CD4-positive, alpha-beta T cell (primary cell): Measurements from ENCODE around the gene GRIN2A. TPM values are rescaled to one million over a fixed set of nuclear protein-coding genes. Genes with fewer than 3 reads are reported as not detected.

Source experiments
- ATAC-seq: fragments of 200-7000 bp; cut with Tn5 transposase; one replicate; pipeline ENCODE4 v1.10.0; 2022; ENCODE audit warnings: mild to moderate bottlenecking; ENCODE audit not compliant: poor library complexity
- CTCF ChIA-PET: fragments of 350-600 bp; sonication (Branson Sonifier 250); formaldehyde crosslinking; loops from one replicate; lab custom pipeline; 2021; ENCODE audit warnings: antibody characterized with exemption, inconsistent platforms; lab: Charles Lee
- POLR2A ChIA-PET: fragments of 350-600 bp; sonication (Branson Sonifier 250); formaldehyde crosslinking; loops from one replicate; lab custom pipeline; 2021; ENCODE audit warnings: antibody characterized with exemption, inconsistent platforms; lab: Charles Lee
- DNase-seq, 14 experiments: peaks; one replicate each; pipeline ENCODE4 v3.0.0-alpha.2; 2013 to 2020; ENCODE audit warnings: mixed read lengths in 2 of 14
- H3K27ac ChIP-seq, 2 donors: one replicate each; pipeline versions ENCODE4 v1.5.1 to v1.7.0; 2013; ENCODE audit warnings: low read length in 2 of 2, low read depth in 1 of 2, mild to moderate bottlenecking in 1 of 2
- H3K27me3 ChIP-seq, 2 experiments: 1 replicate in 1 of 2; 2 replicates in 1 of 2; pipeline versions ENCODE4 v1.6.1 to v1.7.0; 2013; ENCODE audit warnings: low read length in 2 of 2, control low read depth in 1 of 2, mild to moderate bottlenecking in 1 of 2, moderate library complexity in 1 of 2; ENCODE audit not compliant: insufficient read depth in 2 of 2, control insufficient read depth in 1 of 2
- H3K36me3 ChIP-seq: one replicate; pipeline ENCODE4 v1.6.1; 2013; ENCODE audit warnings: low read length, control low read depth; ENCODE audit not compliant: insufficient read depth
- H3K4me1 ChIP-seq: one replicate; pipeline ENCODE4 v1.6.1; 2013; ENCODE audit warnings: low read length, control low read depth; ENCODE audit not compliant: insufficient read depth
- H3K4me3 ChIP-seq: one replicate; pipeline ENCODE4 v1.5.1; 2013; ENCODE audit warnings: mild to moderate bottlenecking, low read length, moderate library complexity
- H3K9me3 ChIP-seq, 2 experiments: 1 replicate in 1 of 2; 2 replicates in 1 of 2; pipeline versions ENCODE4 v1.6.1 to v1.7.0; 2013; ENCODE audit warnings: low read length in 2 of 2, mild to moderate bottlenecking in 2 of 2, control low read depth in 1 of 2, moderate library complexity in 1 of 2; ENCODE audit not compliant: control insufficient read depth in 1 of 2, insufficient read depth in 1 of 2
- H3K27ac Mint-ChIP-seq: one replicate; pipeline ENCODE4 v1.8.0; 2020; ENCODE audit warnings: mixed read lengths
- H3K27me3 Mint-ChIP-seq: one replicate; pipeline ENCODE4 v1.8.0; 2021; ENCODE audit warnings: mixed read lengths
- H3K36me3 Mint-ChIP-seq: one replicate; pipeline ENCODE4 v1.8.0; 2021; ENCODE audit warnings: low read depth, mixed read lengths
- H3K4me1 Mint-ChIP-seq: one replicate; pipeline ENCODE4 v1.8.0; 2021; ENCODE audit warnings: low read depth, mixed read lengths
- H3K4me3 Mint-ChIP-seq: one replicate; pipeline ENCODE4 v1.8.0; 2020; ENCODE audit warnings: mild to moderate bottlenecking, mixed read lengths
- H3K9me3 Mint-ChIP-seq: one replicate; pipeline ENCODE4 v1.8.0; 2020; ENCODE audit warnings: mixed read lengths
- intact Hi-C, 2 experiments: fragments of 100-400 bp; cut with DNase I in 1 of 2; cut with micrococcal nuclease in 1 of 2; formaldehyde crosslinking; loops; one replicate each; pipeline versions ENCODE4 v1.15.1 to v1.9.0; 2023 to 2025; cut with DNase I, micrococcal nuclease
- total RNA-seq, 174 experiments: library from RNA in 2 of 174; stranded (reverse) in 2 of 174; gene quantifications; one replicate each; pipeline ENCODE4 v1.2.3 and lab custom pipeline; 2021 to 2026
- TF ChIP-seq, protein P1 (sequence below): fragments of 200-600 bp; IDR thresholded peaks from one replicate; pipeline ENCODE4 v1.8.0; 2022; ENCODE audit warnings: antibody characterized with exemption, mild to moderate bottlenecking

The GRIN2A gene
- total RNA-seq, 2 experiments from 2014 or later: not detected

DNA sequence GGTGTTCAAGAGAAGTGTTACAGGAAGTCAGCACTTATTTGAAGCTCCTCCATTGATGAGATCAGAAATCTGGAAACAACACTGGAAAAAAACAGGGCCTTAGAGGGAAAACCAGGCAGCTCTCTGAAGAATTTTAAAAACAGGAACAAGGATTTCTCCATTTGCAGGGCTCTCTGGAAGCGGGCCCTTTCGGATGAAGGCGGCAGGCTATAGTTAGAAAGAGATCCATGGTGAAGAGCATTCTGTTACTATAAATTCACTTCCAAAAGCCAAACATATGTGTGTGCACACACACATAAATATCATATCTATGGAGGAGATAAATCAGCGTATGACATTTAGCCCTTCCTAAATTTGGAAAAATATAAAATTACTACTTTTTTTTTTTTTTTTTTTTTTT, 42.6 kb upstream of the GRIN2A start:
- Histone ChIP-seq H3K27ac (no peak overlapping the region), H3K4me1 (no peaks in the 10 kb centered on the region), H3K27me3 (peaks cover 3 to 7% of the 10 kb centered on the region in 2 experiments), H3K9me3 (peaks cover 0 to 4% of the 10 kb centered on the region in 2 experiments), H3K36me3 (no peaks in the 10 kb centered on the region), H3K4me3 (no peak overlapping the region)
- H3K4me3 Mint-ChIP-seq: no peak overlapping the region
- H3K27ac Mint-ChIP-seq: no peak overlapping the region
- intact Hi-C loops: no loop called here
- no peak for DNase-seq
- peaks cover 13% of the 10 kb centered on the region for H3K27me3 Mint-ChIP-seq
- no peaks in the 10 kb centered on the region for H3K36me3 Mint-ChIP-seq
- ChIA-PET POLR2A (no interaction called here), CTCF (no interaction called here)
- no peaks in the 10 kb centered on the region for H3K4me1 Mint-ChIP-seq
- H3K9me3 Mint-ChIP-seq: peaks cover 2% of the 10 kb centered on the region
- TF ChIP-seq, protein P1, sequence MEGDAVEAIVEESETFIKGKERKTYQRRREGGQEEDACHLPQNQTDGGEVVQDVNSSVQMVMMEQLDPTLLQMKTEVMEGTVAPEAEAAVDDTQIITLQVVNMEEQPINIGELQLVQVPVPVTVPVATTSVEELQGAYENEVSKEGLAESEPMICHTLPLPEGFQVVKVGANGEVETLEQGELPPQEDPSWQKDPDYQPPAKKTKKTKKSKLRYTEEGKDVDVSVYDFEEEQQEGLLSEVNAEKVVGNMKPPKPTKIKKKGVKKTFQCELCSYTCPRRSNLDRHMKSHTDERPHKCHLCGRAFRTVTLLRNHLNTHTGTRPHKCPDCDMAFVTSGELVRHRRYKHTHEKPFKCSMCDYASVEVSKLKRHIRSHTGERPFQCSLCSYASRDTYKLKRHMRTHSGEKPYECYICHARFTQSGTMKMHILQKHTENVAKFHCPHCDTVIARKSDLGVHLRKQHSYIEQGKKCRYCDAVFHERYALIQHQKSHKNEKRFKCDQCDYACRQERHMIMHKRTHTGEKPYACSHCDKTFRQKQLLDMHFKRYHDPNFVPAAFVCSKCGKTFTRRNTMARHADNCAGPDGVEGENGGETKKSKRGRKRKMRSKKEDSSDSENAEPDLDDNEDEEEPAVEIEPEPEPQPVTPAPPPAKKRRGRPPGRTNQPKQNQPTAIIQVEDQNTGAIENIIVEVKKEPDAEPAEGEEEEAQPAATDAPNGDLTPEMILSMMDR: no peak
- no peak for ATAC-seq

DNA sequence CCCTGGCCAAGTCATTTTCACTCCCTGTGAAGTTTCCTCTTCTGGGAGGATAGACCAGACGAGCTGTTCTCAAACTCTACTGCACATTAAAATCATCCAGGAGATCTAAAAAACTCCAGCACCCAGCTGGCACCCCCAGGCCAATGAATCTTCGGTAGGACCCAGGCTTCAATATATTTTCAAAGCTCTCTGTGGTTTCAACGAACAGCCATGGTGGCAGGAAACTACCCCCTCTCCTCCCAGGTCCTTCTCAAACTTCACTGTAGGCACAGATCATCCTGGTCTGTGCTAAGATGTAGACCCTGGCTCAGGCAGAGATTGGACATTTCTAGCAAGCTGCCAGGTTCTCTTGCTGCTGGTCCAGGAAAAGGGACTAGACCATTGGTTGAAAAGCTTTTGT, 38.7 kb upstream of the GRIN2A start:
- TF ChIP-seq, protein P1: no peak

DNA sequence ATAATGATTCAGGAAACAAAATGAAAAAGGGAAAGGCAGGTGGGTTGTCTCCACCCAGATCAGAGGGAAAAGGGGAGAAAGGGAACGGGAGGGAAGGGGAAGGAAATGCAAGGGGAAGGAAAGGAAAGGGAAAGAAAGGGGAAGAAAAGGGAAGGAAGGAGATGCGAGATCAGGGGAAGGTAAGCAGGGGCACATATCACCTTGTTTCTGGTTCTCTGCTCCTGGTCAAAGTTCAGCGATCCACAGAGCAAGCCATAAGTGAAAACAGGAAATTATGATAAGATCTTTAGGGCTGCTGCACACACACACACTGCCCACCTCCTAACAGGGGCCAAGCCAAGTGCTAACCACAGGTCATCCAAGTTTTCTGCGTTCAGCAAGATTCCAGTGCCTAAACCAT, 37.5 kb upstream of the GRIN2A start:
- H3K27ac Mint-ChIP-seq: no peak overlapping the region
- H3K27ac ChIP-seq: no peak overlapping the region
- no peak overlapping the region for H3K4me3 Mint-ChIP-seq
- intact Hi-C loops: no loop called here
- H3K36me3 ChIP-seq: no peaks in the 10 kb centered on the region
- no peaks in the 10 kb centered on the region for H3K27me3 Mint-ChIP-seq
- TF ChIP-seq, protein P1: no peak
- H3K9me3 ChIP-seq: peaks cover 0 to 4% of the 10 kb centered on the region in 2 experiments
- H3K4me3 ChIP-seq: no peak overlapping the region
- no peaks in the 10 kb centered on the region for H3K4me1 Mint-ChIP-seq
- ATAC-seq (no peak), DNase-seq (no peak)
- no peaks in the 10 kb centered on the region for H3K9me3 Mint-ChIP-seq
- CTCF ChIA-PET: no interaction called here
- H3K27me3 ChIP-seq: peaks cover 3 to 7% of the 10 kb centered on the region in 2 experiments
- no peaks in the 10 kb centered on the region for H3K36me3 Mint-ChIP-seq
- no peaks in the 10 kb centered on the region for H3K4me1 ChIP-seq
- POLR2A ChIA-PET: no interaction called here

More for the DNA sequence above, 38.7 kb upstream of the GRIN2A start:
- H3K4me3 ChIP-seq: no peak overlapping the region
- H3K27ac ChIP-seq: no peak overlapping the region
- no peaks in the 10 kb centered on the region for H3K9me3 Mint-ChIP-seq
- no peaks in the 10 kb centered on the region for H3K4me1 ChIP-seq
- intact Hi-C loops: no loop called here
- no peak overlapping the region for H3K27ac Mint-ChIP-seq
- ChIA-PET POLR2A (no interaction called here), CTCF (no interaction called here)
- H3K27me3 Mint-ChIP-seq: peaks cover 3% of the 10 kb centered on the region
- H3K4me1 Mint-ChIP-seq: no peaks in the 10 kb centered on the region
- no peaks in the 10 kb centered on the region for H3K36me3 Mint-ChIP-seq
- no peak for ATAC-seq
- peaks cover 3 to 7% of the 10 kb centered on the region in 2 experiments for H3K27me3 ChIP-seq
- peaks cover 0 to 4% of the 10 kb centered on the region in 2 experiments for H3K9me3 ChIP-seq
- no peak overlapping the region for H3K4me3 Mint-ChIP-seq
- H3K36me3 ChIP-seq: no peaks in the 10 kb centered on the region
- no peak for DNase-seq
